Small intestine (tissue), 7 donors: ENCODE data around the gene LRFN4. TPM values are rescaled to one million over a fixed set of nuclear protein-coding genes. Genes with fewer than 3 reads are reported as not detected.

Experiments used
- DNase-seq, 2 donors: peaks; one replicate each; pipeline versions ENCODE4 v3.0.0 to v3.0.0-alpha.2; 2013
- FAIRE-seq: peaks from 2 replicates; lab custom pipeline; 2012; peaks lifted over from hg19 to GRCh38; lab: Jason Lieb, UNC
- H3K27ac ChIP-seq, 3 donors: one replicate each; pipeline ENCODE4 v1.5.1; 2013; ENCODE audit warnings: low read length in 2 of 3, mild to moderate bottlenecking in 2 of 3, control low read depth in 1 of 3, inconsistent platforms in 1 of 3, low read depth in 1 of 3, moderate library complexity in 1 of 3
- H3K27me3 ChIP-seq, 3 donors: one replicate each; pipeline ENCODE4 v1.6.1; 2013; ENCODE audit warnings: low read length in 3 of 3, inconsistent platforms in 1 of 3; ENCODE audit not compliant: control insufficient read depth in 3 of 3, insufficient read depth in 3 of 3
- H3K36me3 ChIP-seq, 3 donors: one replicate each; pipeline ENCODE4 v1.6.1; 2013; ENCODE audit warnings: low read length in 3 of 3, inconsistent platforms in 1 of 3, low read depth in 1 of 3, mild to moderate bottlenecking in 1 of 3, moderate library complexity in 1 of 3; ENCODE audit not compliant: control insufficient read depth in 3 of 3, insufficient read depth in 2 of 3
- H3K4me1 ChIP-seq, 3 donors: one replicate each; pipeline ENCODE4 v1.6.1; 2013; ENCODE audit warnings: low read length in 2 of 3, inconsistent platforms in 1 of 3, low read depth in 1 of 3, mild to moderate bottlenecking in 1 of 3, moderate library complexity in 1 of 3; ENCODE audit not compliant: control insufficient read depth in 3 of 3, insufficient read depth in 2 of 3
- H3K4me3 ChIP-seq, 3 donors: one replicate each; pipeline ENCODE4 v1.5.1; 2013; ENCODE audit warnings: low read length in 3 of 3, control low read depth in 1 of 3, inconsistent platforms in 1 of 3, low read depth in 1 of 3, mild to moderate bottlenecking in 1 of 3, moderate library complexity in 1 of 3
- H3K9me3 ChIP-seq, 2 donors: one replicate each; pipeline ENCODE4 v1.6.1; 2013; ENCODE audit warnings: low read depth in 1 of 2, low read length in 1 of 2; ENCODE audit not compliant: control insufficient read depth in 2 of 2, insufficient read depth in 1 of 2
- whole genome bisulfite sequencing, 3 donors: extraction: QIAGEN DNeasy Blood & Tissue Kit; methylation state at CpG; one replicate each; pipeline ENCODE4 v1.1.7; 2013; 5-methylcytosine and 5-hydroxymethylcytosine counted together
- polyA plus RNA-seq, 4 donors: library from polyadenylated mRNA; stranded (reverse) in 3 of 4; unstranded in 1 of 4; fragments of 200-250 nt in 3 of 4; fragments of 120-200 nt in 1 of 4; gene quantifications; one replicate each; pipeline versions ENCODE4 v1.2.1 to v1.2.3, GENCODE V29; 2013
- donor health status: healthy with polysubstance abuse.
- donor health status: control.
- donor health status: control.
- donor health status: Bipolar disorder and iron deficiency.
- donor health status: healthy.

The LRFN4 gene
- polyA plus RNA-seq, 4 donors, result 1.4 to 12.2 (median 6.2) TPM

GRCh38 chr11:66878474-66878873 is 21.6 kb downstream of the LRFN4 start:
- H3K9me3 ChIP-seq, result no peaks in the 10 kb centered on the region
- WGBS, 3 donors, result 57 to 66% (median 62%) methylated on average over 12 of the region's 12 CpGs
- FAIRE-seq, result no peak
- no peak for DNase-seq
- H3K4me3 ChIP-seq, result no peak overlapping the region
- H3K36me3 ChIP-seq, result no peaks in the 10 kb centered on the region
- no peaks in the 10 kb centered on the region for H3K27me3 ChIP-seq
- H3K27ac ChIP-seq, result no peak overlapping the region
- peaks cover 0 to 9% (median 0%) of the 10 kb centered on the region in 3 donors for H3K4me1 ChIP-seq

GRCh38 chr11:66879000-66879399 is 22.1 kb downstream of the LRFN4 start:
- FAIRE-seq (no peak), DNase-seq (no peak)
- H3K36me3 ChIP-seq, result no peaks in the 10 kb centered on the region
- no peak overlapping the region for H3K27ac ChIP-seq
- no peaks in the 10 kb centered on the region for H3K9me3 ChIP-seq
- WGBS, 3 donors, result 84 to 93% (median 88%) methylated on average over 7 of the region's 7 CpGs
- H3K27me3 ChIP-seq, result no peaks in the 10 kb centered on the region
- no peak overlapping the region for H3K4me3 ChIP-seq
- peaks cover 0 to 10% (median 0%) of the 10 kb centered on the region in 3 donors for H3K4me1 ChIP-seq

GRCh38 chr11:66879583-66879982 is 22.7 kb downstream of the LRFN4 start:
- DNase-seq, result no peak
- no peaks in the 10 kb centered on the region for H3K9me3 ChIP-seq
- H3K36me3 ChIP-seq, result no peaks in the 10 kb centered on the region
- no peak overlapping the region for H3K4me3 ChIP-seq
- no peak overlapping the region for H3K27ac ChIP-seq
- FAIRE-seq, result no peak
- peaks cover 0 to 10% (median 0%) of the 10 kb centered on the region in 3 donors for H3K4me1 ChIP-seq
- WGBS, 3 donors, result 90 to 91% (median 90%) methylated on average over 9 of the region's 9 CpGs
- no peaks in the 10 kb centered on the region for H3K27me3 ChIP-seq

- Histone ChIP-seq H3K27me3 (no peaks in the 10 kb centered on the region), H3K36me3 (no peaks in the 10 kb centered on the region), H3K4me1 (peaks cover 0 to 10% (median 0%) of the 10 kb centered on the region in 3 donors), H3K4me3 (no peak overlapping the region), H3K27ac (no peak overlapping the region), H3K9me3 (no peaks in the 10 kb centered on the region)
- DNase-seq (no peak), FAIRE-seq (no peak)
- 72 to 87% (median 83%) methylated on average over 8 of the region's 8 CpGs for WGBS, 3 donors
Observed at GRCh38 chr11:66879999-66880398, 23.1 kb downstream of the LRFN4 start.

GRCh38 chr11:66880496-66881450 is 23.9 kb downstream of the LRFN4 start:
- FAIRE-seq, result no peak
- Histone ChIP-seq H3K36me3 (no peaks in the 10 kb centered on the region), H3K4me3 (no peak overlapping the region), H3K9me3 (no peaks in the 10 kb centered on the region), H3K27ac (no peak overlapping the region), H3K4me1 (peaks cover 0 to 10% (median 0%) of the 10 kb centered on the region in 3 donors), H3K27me3 (no peaks in the 10 kb centered on the region)
- no peak for DNase-seq
- 64 to 71% (median 66%) methylated on average over 14 of the region's 14 CpGs for WGBS, 3 donors

- no peaks in the 10 kb centered on the region for H3K27me3 ChIP-seq
- no peak overlapping the region for H3K27ac ChIP-seq
- no peaks in the 10 kb centered on the region for H3K9me3 ChIP-seq
- FAIRE-seq (no peak), DNase-seq (no peak)
- H3K4me1 ChIP-seq, result peaks cover 0 to 10% (median 0%) of the 10 kb centered on the region in 3 donors
- WGBS, 3 donors, result 92 to 93% (median 92%) methylated on average over 10 of the region's 10 CpGs
- no peak overlapping the region for H3K4me3 ChIP-seq
- H3K36me3 ChIP-seq, result no peaks in the 10 kb centered on the region
Observed at GRCh38 chr11:66881451-66881835, 24.6 kb downstream of the LRFN4 start.

- Histone ChIP-seq H3K27me3 (no peaks in the 10 kb centered on the region), H3K4me3 (no peak overlapping the region), H3K9me3 (no peaks in the 10 kb centered on the region), H3K27ac (no peak overlapping the region), H3K36me3 (peaks cover 0 to 3% (median 0%) of the 10 kb centered on the region in 3 donors), H3K4me1 (peaks cover 0 to 10% (median 0%) of the 10 kb centered on the region in 3 donors)
- WGBS, 3 donors, result 72 to 86% (median 85%) methylated on average over 9 of the region's 9 CpGs
- FAIRE-seq (no peak), DNase-seq (no peak)
Observed at GRCh38 chr11:66881927-66882452, 25.1 kb downstream of the LRFN4 start.

GRCh38 chr11:66882561-66883015 is 25.7 kb downstream of the LRFN4 start:
- no peaks in the 10 kb centered on the region for H3K9me3 ChIP-seq
- FAIRE-seq, result no peak
- peaks cover 0 to 10% (median 0%) of the 10 kb centered on the region in 3 donors for H3K4me1 ChIP-seq
- H3K36me3 ChIP-seq, result peaks cover 0 to 3% (median 0%) of the 10 kb centered on the region in 3 donors
- no peak overlapping the region for H3K4me3 ChIP-seq
- 15 to 52% (median 24%) methylated on average over 13 to 14 of the region's 14 CpGs for whole genome bisulfite sequencing, 3 donors
- no peaks in the 10 kb centered on the region for H3K27me3 ChIP-seq
- no peak overlapping the region for H3K27ac ChIP-seq
- DNase-seq, result no peak
